H1 (cell line): ENCODE measurements around the gene RELB. TPM values are rescaled to one million over a fixed set of nuclear protein-coding genes. Genes with fewer than 3 reads are reported as not detected.

Experiments
- BCL11A ChIP-seq, 2 experiments: IDR thresholded peaks; one replicate each; pipeline ENCODE4 v1.6.1; 2011; ENCODE audit warnings: low read depth in 2 of 2, low read length in 2 of 2, mild to moderate bottlenecking in 2 of 2
- CBX5 ChIP-seq: fragments of 300-800, 300-1000 bp; sonication (generic); IDR thresholded peaks from 2 replicates; pipeline ENCODE4 v1.7.1; 2016; ENCODE audit warnings: antibody characterized with exemption, low read length, low read depth
- CHD2 ChIP-seq: IDR thresholded peaks from 2 replicates; pipeline ENCODE4 v1.6.1; 2012; ENCODE audit warnings: low read length, improper control_type of control experiment
- CHD7 ChIP-seq: fragments of 300-600 bp; sonication (generic); IDR thresholded peaks from 2 replicates; pipeline ENCODE4 v1.7.1; 2012; ENCODE audit warnings: low read length, moderate library complexity, mild to moderate bottlenecking, inconsistent platforms; ENCODE audit not compliant: insufficient replicate concordance
- E2F6 ChIP-seq: IDR thresholded peaks from 2 replicates; pipeline ENCODE4 v1.6.1; 2012; ENCODE audit warnings: inconsistent platforms
- JUN ChIP-seq: IDR thresholded peaks from 2 replicates; pipeline ENCODE4 v1.6.1; 2011; ENCODE audit warnings: low read depth, mild to moderate bottlenecking, improper control_type of control experiment, low read length
- RBBP5 ChIP-seq: IDR thresholded peaks from 2 replicates; pipeline ENCODE4 v1.7.1; 2012; ENCODE audit warnings: low read depth, mild to moderate bottlenecking, inconsistent platforms, low read length, moderate library complexity, borderline replicate concordance
- SP1 ChIP-seq: IDR thresholded peaks from 2 replicates; pipeline ENCODE4 v1.6.1; 2011; ENCODE audit warnings: low read depth, low read length
- SUZ12 ChIP-seq: fragments of 200-600 bp; sonication (generic); IDR thresholded peaks from 2 replicates; pipeline ENCODE4 v1.6.1; 2012; ENCODE audit warnings: mild to moderate bottlenecking, inconsistent platforms, low read length, moderate library complexity, mixed read lengths
- polyA plus RNA-seq, 7 experiments: library from polyadenylated mRNA; depleted of rRNA in 3 of 7; stranded (reverse) in 5 of 7; unstranded in 2 of 7; fragments of >200 nt in 5 of 7; fragments of 200-250 nt in 2 of 7; gene quantifications; 1 replicate in 5 of 7; 2 replicates in 1 of 7; 4 replicates in 1 of 7; pipeline versions ENCODE4 v1.2.1 to v1.2.3, GENCODE V29; 2011 to 2013; ENCODE audit warnings: missing spikeins in 2 of 7, mixed read lengths in 2 of 7
- total RNA-seq: library from RNA; stranded (reverse); fragmentation: NEBNext Ultra II Directional; extraction: Animal tissue kit (Norgen Biotek cat#: 25700); gene quantifications from 2 replicates; pipeline ENCODE4 v1.2.1, GENCODE V29; 2021

The RELB gene
- total and polyA plus RNA-seq, 2 of the 8 experiments (the other 6 are each of a cell fraction or from before 2014, with no cell fraction given): 10.0 to 13.1 TPM

GRCh38 chr19:45038931-45039893 lies 37.9 kb downstream of the RELB start, which contains the start of gene CLASRP (continued):
- no peak for TF ChIP-seq SUZ12
- no peak for TF ChIP-seq CHD2
- no peak for TF ChIP-seq SP1
- no peak for TF ChIP-seq CBX5
- no peak for TF ChIP-seq CHD7
- TF ChIP-seq RBBP5: 0 out of 2 replicates have a peak, but pooled peaks have one; percentile 38
- no peak for TF ChIP-seq E2F6
- no peak for TF ChIP-seq BCL11A (IDR thresholded peaks at IDR 0.05; ENCODE audit: low read depth in 2 of 2, low read length in 2 of 2)
- TF ChIP-seq JUN: no peak
